A549 (cell line): ENCODE data around the gene MPZL2. TPM values are rescaled to one million over a fixed set of nuclear protein-coding genes. Genes with fewer than 3 reads are reported as not detected.

Experiments used
- ATAC-seq, 2 experiments: fragments of 200-7000 bp in 1 of 2; fragments of >200 bp in 1 of 2; cut with Nextera tagmentation in 1 of 2; cut with Tn5 transposase in 1 of 2; 3 replicates each; pipeline versions ENCODE4 v1.8.0 to v1.9.1; 2018 to 2020; ENCODE audit warnings: mild to moderate bottlenecking in 1 of 2, moderate library complexity in 1 of 2
- CTCF ChIA-PET: fragments of 300-600 bp; sonication (Branson Sonifier 250); formaldehyde crosslinking; extraction: SDS; loops from one replicate; lab custom pipeline; 2021; ENCODE audit warnings: antibody characterized with exemption, inconsistent platforms; lab: Yijun Ruan, JAX
- POLR2A ChIA-PET: fragments of 350-600 bp; formaldehyde crosslinking; extraction: SDS; loops from one replicate; lab custom pipeline; 2021; ENCODE audit warnings: antibody characterized with exemption, inconsistent platforms; lab: Yijun Ruan, JAX
- DNase-seq, 2 experiments: peaks; one replicate each; pipeline versions ENCODE4 v3.0.0 to v3.0.0-alpha.2; 2011 to 2016; ENCODE audit warnings: low read depth in 1 of 2, low spot score in 1 of 2
- FAIRE-seq: peaks from 2 replicates; lab custom pipeline; 2011; peaks lifted over from hg19 to GRCh38; lab: Jason Lieb, UNC
- H3K27ac ChIP-seq, 2 experiments: fragments of >200 bp; sonication (Bioruptor Twin); formaldehyde crosslinking; 3 replicates each; pipeline ENCODE4 v1.5.1; 2016 to 2017
- H3K4me1 ChIP-seq: fragments of >200 bp; sonication (Bioruptor Twin); formaldehyde crosslinking; 3 replicates; pipeline ENCODE4 v1.6.1; 2016
- H3K4me2 ChIP-seq: fragments of >200 bp; sonication (Bioruptor Twin); formaldehyde crosslinking; 3 replicates; pipeline ENCODE4 v1.6.1; 2016
- H3K4me3 ChIP-seq: fragments of >200 bp; sonication (Bioruptor Twin); formaldehyde crosslinking; 3 replicates; pipeline ENCODE4 v1.5.1; 2016
- H3K9me3 ChIP-seq: fragments of >200 bp; sonication (Bioruptor Twin); formaldehyde crosslinking; 3 replicates; pipeline ENCODE4 v1.6.1; 2016
- CHD2 ChIP-seq: fragments of 150-350 bp; IDR thresholded peaks from 2 replicates; pipeline ENCODE4 v1.6.1; 2014; ENCODE audit warnings: low read length; ENCODE audit not compliant: partially characterized antibody
- EHF ChIP-seq: fragments of 250-450 bp; sonication (Bioruptor Pico); IDR thresholded peaks from 2 replicates; pipeline ENCODE4 v1.5.0; 2020; ENCODE audit warnings: mild to moderate bottlenecking
- EHMT2 ChIP-seq: fragments of 200-600 bp; sonication (generic); IDR thresholded peaks from 2 replicates; pipeline ENCODE4 v1.6.1; 2016; ENCODE audit warnings: antibody characterized with exemption, low read depth, mild to moderate bottlenecking, moderate library complexity
- EP300 ChIP-seq, 2 experiments: fragments of >200 bp; sonication (Bioruptor Twin); formaldehyde crosslinking; IDR thresholded peaks; 2 replicates in 1 of 2; 3 replicates in 1 of 2; pipeline ENCODE4 v1.6.1; 2016 to 2017
- FOSB ChIP-seq: fragments of 250-450 bp; sonication (Bioruptor Pico); IDR thresholded peaks from 2 replicates; pipeline ENCODE4 v1.5.0; 2020; ENCODE audit warnings: mild to moderate bottlenecking, moderate library complexity
- FOXS1 ChIP-seq: fragments of 250-450 bp; sonication (Bioruptor Pico); IDR thresholded peaks from 2 replicates; pipeline ENCODE4 v1.5.0; 2020; ENCODE audit warnings: mild to moderate bottlenecking, moderate library complexity
- GATA3 ChIP-seq: IDR thresholded peaks from 2 replicates; pipeline ENCODE4 v1.6.1; 2012; ENCODE audit warnings: borderline replicate concordance
- HDAC2 ChIP-seq: fragments of 200-600 bp; sonication (generic); IDR thresholded peaks from 2 replicates; pipeline ENCODE4 v1.6.1; 2016
- HOXA7 ChIP-seq: fragments of 250-450 bp; sonication (Bioruptor Pico); IDR thresholded peaks from 2 replicates; pipeline ENCODE4 v1.5.0; 2020; ENCODE audit warnings: mild to moderate bottlenecking, moderate library complexity
- HOXB5 ChIP-seq: fragments of 250-450 bp; sonication (Bioruptor Pico); IDR thresholded peaks from 2 replicates; pipeline ENCODE4 v1.5.0; 2020; ENCODE audit warnings: mild to moderate bottlenecking, moderate library complexity
- MAFK ChIP-seq: fragments of 450-650 bp; IDR thresholded peaks from 2 replicates; pipeline ENCODE4 v1.6.1; 2014; ENCODE audit not compliant: partially characterized antibody
- MAZ ChIP-seq: fragments of 150-350 bp; IDR thresholded peaks from 2 replicates; pipeline ENCODE4 v1.6.1; 2014; ENCODE audit warnings: antibody characterized with exemption, low read depth, low read length, borderline replicate concordance
- NPAS2 ChIP-seq: fragments of 250-450 bp; sonication (Bioruptor Pico); IDR thresholded peaks from 2 replicates; pipeline ENCODE4 v1.8.0; 2022; ENCODE audit warnings: mild to moderate bottlenecking, moderate library complexity, borderline replicate concordance
- RAD21 ChIP-seq, 2 experiments: fragments of >200 bp in 1 of 2; sonication (Bioruptor Twin) in 1 of 2; formaldehyde crosslinking in 1 of 2; IDR thresholded peaks in 1 of 2; conservative IDR thresholded peaks in 1 of 2; 2 replicates in 1 of 2; 3 replicates in 1 of 2; pipeline ENCODE4 v1.6.1; 2012 to 2018; ENCODE audit warnings: inconsistent platforms in 1 of 2
- RCOR1 ChIP-seq: fragments of 150-350 bp; IDR thresholded peaks from 2 replicates; pipeline ENCODE4 v1.6.1; 2014; ENCODE audit warnings: antibody characterized with exemption, low read length, low read depth
- TP53 ChIP-seq: fragments of 250-450 bp; sonication (Bioruptor Pico); IDR thresholded peaks from 2 replicates; pipeline ENCODE4 v1.5.0; 2021; ENCODE audit warnings: mild to moderate bottlenecking, moderate library complexity
- ZC3H11A ChIP-seq: fragments of 450-650 bp; IDR thresholded peaks from 2 replicates; pipeline ENCODE4 v1.6.1; 2014; ENCODE audit warnings: antibody characterized with exemption, mild to moderate bottlenecking
- ZNF302 ChIP-seq: fragments of 250-450 bp; sonication (Bioruptor Pico); IDR thresholded peaks from 2 replicates; pipeline ENCODE4 v1.9.0; 2021; ENCODE audit warnings: inconsistent platforms, mild to moderate bottlenecking, moderate library complexity
- WGBS: methylation state at CpG from one replicate; pipeline ENCODE4 v1.1.6; 2017; ENCODE audit errors: missing lambda C conversion rate; 5-methylcytosine and 5-hydroxymethylcytosine counted together
- polyA plus RNA-seq, 4 experiments: library from polyadenylated mRNA; depleted of rRNA in 3 of 4; stranded (reverse); fragments of >200 nt; fragmentation: RNase III in 1 of 4; extraction: RNeasy Plus Mini Kit Qiagen cat#74134 plus additional on column Dnase treatment in 1 of 4; gene quantifications; 2 replicates in 3 of 4; 3 replicates in 1 of 4; pipeline ENCODE4 v1.2.3, GENCODE V29; 2011 to 2017
- TF ChIP-seq, protein P1 (sequence below): fragments of 450-650 bp; IDR thresholded peaks from 2 replicates; pipeline ENCODE4 v1.6.1; 2014; ENCODE audit warnings: antibody characterized with exemption
- TF ChIP-seq, protein P2 (sequence below): IDR thresholded peaks from 2 replicates; pipeline ENCODE4 v1.6.1; 2012; ENCODE audit warnings: low read depth, borderline replicate concordance
- TF ChIP-seq, protein P3 (sequence below): fragments of 150-350 bp; IDR thresholded peaks from 2 replicates; pipeline ENCODE4 v1.6.1; 2014; ENCODE audit warnings: low read depth, mild to moderate bottlenecking, low read length
- TF ChIP-seq, protein P4 (sequence below): fragments of >200 bp; sonication (Bioruptor Twin); formaldehyde crosslinking; IDR thresholded peaks from 3 replicates; pipeline ENCODE4 v1.5.1; 2016

The MPZL2 gene
- polyA plus RNA-seq, 2 of the 4 experiments (the other 2 are of a cell fraction): 0.14 TPM; not detected in 1

DNA sequence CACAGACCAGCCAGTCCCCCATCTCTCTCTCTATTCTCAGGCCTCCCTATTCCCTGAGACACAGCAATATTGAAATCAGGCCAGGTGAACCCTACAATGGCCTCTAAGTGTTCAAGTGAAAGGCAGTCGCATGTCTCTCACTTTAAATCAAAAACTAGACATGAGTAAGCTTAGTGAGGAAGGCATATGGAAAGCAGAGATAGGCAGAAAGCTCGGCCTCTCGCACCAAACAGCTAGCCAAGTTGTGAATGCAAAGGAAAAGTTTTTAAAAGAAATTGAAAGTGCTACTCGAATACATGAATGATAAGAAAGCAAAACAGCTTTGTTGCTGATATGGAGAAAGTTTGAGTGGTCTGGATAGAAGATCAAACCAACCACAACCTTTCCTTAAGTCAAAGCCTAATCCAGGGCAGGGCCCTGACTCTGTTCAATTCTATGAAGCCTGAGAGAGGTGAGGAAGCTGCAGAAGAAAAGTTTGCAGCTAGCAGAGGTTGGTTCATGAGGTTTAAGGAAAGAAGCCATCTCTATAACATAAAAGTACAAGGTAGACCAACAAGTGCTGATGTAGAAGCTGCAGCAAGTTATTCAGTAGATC, 19.8 kb upstream of the MPZL2 start:
- Histone ChIP-seq H3K4me2 (no peak overlapping the region), H3K9me3 (no peaks in the 10 kb centered on the region), H3K27ac (no peak overlapping the region), H3K4me3 (no peak overlapping the region), H3K4me1 (no peaks in the 10 kb centered on the region)
- FAIRE-seq (no peak), ATAC-seq (no peak), DNase-seq (no peak)
- 39% methylated on average over 4 of the region's 4 CpGs for WGBS
- CTCF ChIA-PET: interaction anchor here (0.6 to 1.8 kb wide), 3 partner anchors 31 to 112 kb away, joined by 3 to 6 read pairs (median 5); no protein-coding TSS in a partner anchor
- TF ChIP-seq HDAC2 (no peak), MAZ (no peak), MAFK (no peak), HOXB5 (CRISPR knock-in tag) (no peak), FOXS1 (CRISPR knock-in tag) (no peak), EHF (CRISPR knock-in tag) (no peak), CHD2 (no peak), RCOR1 (no peak), GATA3 (no peak), EHMT2 (no peak), ZNF302 (no peak), TP53 (CRISPR knock-in tag) (no peak), ZC3H11A (no peak), EP300 (IDR thresholded peaks at IDR 0.05) (no peak), RAD21 (conservative IDR thresholded peaks at IDR 0.05 in 1 of 2, IDR thresholded peaks at IDR 0.05 in 1 of 2) (no peak), FOSB (CRISPR knock-in tag) (no peak)
- TF ChIP-seq, protein P1, sequence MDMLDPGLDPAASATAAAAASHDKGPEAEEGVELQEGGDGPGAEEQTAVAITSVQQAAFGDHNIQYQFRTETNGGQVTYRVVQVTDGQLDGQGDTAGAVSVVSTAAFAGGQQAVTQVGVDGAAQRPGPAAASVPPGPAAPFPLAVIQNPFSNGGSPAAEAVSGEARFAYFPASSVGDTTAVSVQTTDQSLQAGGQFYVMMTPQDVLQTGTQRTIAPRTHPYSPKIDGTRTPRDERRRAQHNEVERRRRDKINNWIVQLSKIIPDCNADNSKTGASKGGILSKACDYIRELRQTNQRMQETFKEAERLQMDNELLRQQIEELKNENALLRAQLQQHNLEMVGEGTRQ: no peak
- TF ChIP-seq, protein P2, sequence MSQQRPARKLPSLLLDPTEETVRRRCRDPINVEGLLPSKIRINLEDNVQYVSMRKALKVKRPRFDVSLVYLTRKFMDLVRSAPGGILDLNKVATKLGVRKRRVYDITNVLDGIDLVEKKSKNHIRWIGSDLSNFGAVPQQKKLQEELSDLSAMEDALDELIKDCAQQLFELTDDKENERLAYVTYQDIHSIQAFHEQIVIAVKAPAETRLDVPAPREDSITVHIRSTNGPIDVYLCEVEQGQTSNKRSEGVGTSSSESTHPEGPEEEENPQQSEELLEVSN: no peak
- TF ChIP-seq, protein P3, sequence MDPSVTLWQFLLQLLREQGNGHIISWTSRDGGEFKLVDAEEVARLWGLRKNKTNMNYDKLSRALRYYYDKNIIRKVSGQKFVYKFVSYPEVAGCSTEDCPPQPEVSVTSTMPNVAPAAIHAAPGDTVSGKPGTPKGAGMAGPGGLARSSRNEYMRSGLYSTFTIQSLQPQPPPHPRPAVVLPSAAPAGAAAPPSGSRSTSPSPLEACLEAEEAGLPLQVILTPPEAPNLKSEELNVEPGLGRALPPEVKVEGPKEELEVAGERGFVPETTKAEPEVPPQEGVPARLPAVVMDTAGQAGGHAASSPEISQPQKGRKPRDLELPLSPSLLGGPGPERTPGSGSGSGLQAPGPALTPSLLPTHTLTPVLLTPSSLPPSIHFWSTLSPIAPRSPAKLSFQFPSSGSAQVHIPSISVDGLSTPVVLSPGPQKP: no peak
- TF ChIP-seq, protein P4, sequence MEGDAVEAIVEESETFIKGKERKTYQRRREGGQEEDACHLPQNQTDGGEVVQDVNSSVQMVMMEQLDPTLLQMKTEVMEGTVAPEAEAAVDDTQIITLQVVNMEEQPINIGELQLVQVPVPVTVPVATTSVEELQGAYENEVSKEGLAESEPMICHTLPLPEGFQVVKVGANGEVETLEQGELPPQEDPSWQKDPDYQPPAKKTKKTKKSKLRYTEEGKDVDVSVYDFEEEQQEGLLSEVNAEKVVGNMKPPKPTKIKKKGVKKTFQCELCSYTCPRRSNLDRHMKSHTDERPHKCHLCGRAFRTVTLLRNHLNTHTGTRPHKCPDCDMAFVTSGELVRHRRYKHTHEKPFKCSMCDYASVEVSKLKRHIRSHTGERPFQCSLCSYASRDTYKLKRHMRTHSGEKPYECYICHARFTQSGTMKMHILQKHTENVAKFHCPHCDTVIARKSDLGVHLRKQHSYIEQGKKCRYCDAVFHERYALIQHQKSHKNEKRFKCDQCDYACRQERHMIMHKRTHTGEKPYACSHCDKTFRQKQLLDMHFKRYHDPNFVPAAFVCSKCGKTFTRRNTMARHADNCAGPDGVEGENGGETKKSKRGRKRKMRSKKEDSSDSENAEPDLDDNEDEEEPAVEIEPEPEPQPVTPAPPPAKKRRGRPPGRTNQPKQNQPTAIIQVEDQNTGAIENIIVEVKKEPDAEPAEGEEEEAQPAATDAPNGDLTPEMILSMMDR: no peak
- POLR2A ChIA-PET: no interaction called here

DNA sequence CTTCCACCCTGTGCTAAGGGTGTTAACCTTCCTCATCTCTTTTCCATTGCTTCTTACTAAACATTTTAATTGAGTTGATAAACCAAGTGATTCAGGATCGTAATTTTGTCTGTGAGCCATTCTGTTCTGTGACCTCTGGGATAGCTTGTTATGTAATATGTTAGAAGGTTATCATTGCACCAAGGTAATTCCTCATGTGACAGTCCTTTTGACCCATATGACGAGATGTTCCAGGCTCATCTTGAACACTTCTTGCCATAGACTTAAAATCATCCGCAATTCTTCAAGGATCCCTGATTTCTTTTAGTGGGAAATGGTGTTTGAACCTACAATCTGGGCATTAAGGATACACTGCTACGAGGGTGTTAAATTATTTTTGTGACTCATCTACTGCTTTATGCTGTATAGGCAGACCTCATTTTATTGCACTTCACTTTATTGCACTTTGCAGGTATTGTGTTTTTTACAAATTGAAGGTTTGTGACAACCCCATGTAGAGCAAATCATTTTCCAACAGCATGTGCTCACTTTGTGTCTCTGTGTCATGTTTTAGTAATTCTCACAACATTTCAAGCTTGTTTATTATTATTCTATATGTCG, 19.0 kb upstream of the MPZL2 start:
- FAIRE-seq: no peak
- WGBS: 21% methylated on average over 5 of the region's 5 CpGs
- no peaks in the 10 kb centered on the region for H3K9me3 ChIP-seq

More for the DNA sequence above, 19.0 kb upstream of the MPZL2 start:
- TF ChIP-seq HOXA7 (CRISPR knock-in tag): no peak
- TF ChIP-seq FOXS1 (CRISPR knock-in tag): no peak
- no peak for TF ChIP-seq EHF (CRISPR knock-in tag)
- TF ChIP-seq NPAS2 (CRISPR knock-in tag): no peak
- TF ChIP-seq RAD21 (conservative IDR thresholded peaks at IDR 0.05 in 1 of 2, IDR thresholded peaks at IDR 0.05 in 1 of 2): no peak
- TF ChIP-seq ZNF302: no peak
- H3K4me1 ChIP-seq: no peaks in the 10 kb centered on the region
- no peak overlapping the region for H3K4me3 ChIP-seq
- ATAC-seq (no peak), DNase-seq (no peak)
- H3K27ac ChIP-seq: no peak overlapping the region
- ChIA-PET CTCF (interaction anchor here (1.3 to 1.8 kb wide), 3 partner anchors 12 to 112 kb away, joined by 3 to 6 read pairs (median 5); no protein-coding TSS in a partner anchor), POLR2A (no interaction called here)
- no peak overlapping the region for H3K4me2 ChIP-seq
